Stimulated activated CD4-positive, alpha-beta T cell treated with anti-CD3 and anti-CD28 coated beads, Interleukin-4, amount 100 ng/mL, for 24 hours (primary cell): Measurements from ENCODE around the gene JAG2.

Source experiments
- DNase-seq: peaks from one replicate; pipeline ENCODE4 v3.0.0-alpha.2; 2020

JAG2 gene

GRCh38 chr14:105203057-105203531 is 34.5 kb upstream of the JAG2 start:
- DNase-seq = peak; percentile 67

GRCh38 chr14:105201925-105202513 is 33.4 kb upstream of the JAG2 start:
- peak; percentile 29 for DNase-seq

GRCh38 chr14:105201156-105201924 is 32.8 kb upstream of the JAG2 start:
- no peak for DNase-seq

GRCh38 chr14:105200641-105201040 is 32.1 kb upstream of the JAG2 start:
- no peak for DNase-seq

- DNase-seq = no peak
These were observed 31.5 kb upstream of the JAG2 start for GRCh38 chr14:105200074-105200473.

GRCh38 chr14:105199093-105199492 is 30.5 kb upstream of the JAG2 start:
- no peak for DNase-seq

- DNase-seq = no peak
These were observed 30.0 kb upstream of the JAG2 start for GRCh38 chr14:105198588-105198987.

- no peak for DNase-seq
These were observed 28.6 kb upstream of the JAG2 start for GRCh38 chr14:105197211-105197641.

GRCh38 chr14:105196265-105196960 is 27.8 kb upstream of the JAG2 start:
- no peak for DNase-seq

- DNase-seq = no peak
These were observed 27.1 kb upstream of the JAG2 start for GRCh38 chr14:105195522-105196264.

- no peak for DNase-seq
These were observed 26.5 kb upstream of the JAG2 start for GRCh38 chr14:105195051-105195450.

GRCh38 chr14:105193916-105194782 is 25.6 kb upstream of the JAG2 start:
- DNase-seq = peak; percentile 26

- peak; percentile 33 for DNase-seq
These were observed 24.5 kb upstream of the JAG2 start for GRCh38 chr14:105192866-105193731.

GRCh38 chr14:105187935-105188524 is 19.5 kb upstream of the JAG2 start:
- DNase-seq = no peak

- DNase-seq = no peak
These were observed 18.5 kb upstream of the JAG2 start for GRCh38 chr14:105187116-105187515.

- DNase-seq = no peak
These were observed 17.4 kb upstream of the JAG2 start for GRCh38 chr14:105185973-105186372.

- no peak for DNase-seq
These were observed 16.4 kb upstream of the JAG2 start for GRCh38 chr14:105185001-105185400.

GRCh38 chr14:105184461-105184860 is 15.9 kb upstream of the JAG2 start:
- DNase-seq = no peak

GRCh38 chr14:105182296-105183020 is 13.9 kb upstream of the JAG2 start:
- no peak for DNase-seq
